Epithelial cell of prostate (primary cell): ENCODE measurements around the gene CABP5.

Experiments
- DNase-seq: peaks from one replicate; pipeline ENCODE4 v3.0.0-alpha.2; 2011; ENCODE audit warnings: low read depth, low spot score
- H3K27ac ChIP-seq: fragments of 450-650 bp; 2 replicates; pipeline ENCODE4 v1.5.1; 2017; ENCODE audit warnings: mild to moderate bottlenecking

Gene CABP5

DNA sequence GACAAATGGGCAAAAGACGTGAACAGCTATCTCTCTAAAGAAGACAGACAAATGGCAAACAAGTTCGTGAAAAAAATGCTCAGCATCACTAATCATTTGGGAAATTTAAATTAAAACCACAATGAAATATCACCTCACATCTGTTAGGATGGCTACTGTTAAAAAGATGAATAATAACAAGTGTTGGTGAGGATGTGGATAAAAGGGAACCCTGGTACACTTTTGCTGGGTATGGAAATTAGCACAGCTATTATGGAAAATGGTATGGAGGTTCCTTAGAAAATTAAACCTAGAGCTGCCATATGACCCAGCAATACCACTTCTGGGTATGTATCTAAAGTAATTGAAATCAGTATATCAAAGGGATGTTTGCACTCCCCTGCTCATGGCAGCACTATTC, 7.1 kb downstream of the CABP5 start:
- H3K27ac ChIP-seq = no peak overlapping the region
- no peak for DNase-seq

GRCh38 chr19:48033604-48034003, 10.3 kb downstream of the CABP5 start:
- DNase-seq = no peak
- H3K27ac ChIP-seq = no peak overlapping the region

GRCh38 chr19:48030073-48030472, 13.8 kb downstream of the CABP5 start:
- no peak overlapping the region for H3K27ac ChIP-seq
- no peak for DNase-seq

GRCh38 chr19:48029431-48029830, 14.4 kb downstream of the CABP5 start:
- no peak for DNase-seq
- H3K27ac ChIP-seq = no peak overlapping the region

GRCh38 chr19:48025480-48025879, 18.4 kb downstream of the CABP5 start:
- no peak for DNase-seq
- no peak overlapping the region for H3K27ac ChIP-seq

DNA sequence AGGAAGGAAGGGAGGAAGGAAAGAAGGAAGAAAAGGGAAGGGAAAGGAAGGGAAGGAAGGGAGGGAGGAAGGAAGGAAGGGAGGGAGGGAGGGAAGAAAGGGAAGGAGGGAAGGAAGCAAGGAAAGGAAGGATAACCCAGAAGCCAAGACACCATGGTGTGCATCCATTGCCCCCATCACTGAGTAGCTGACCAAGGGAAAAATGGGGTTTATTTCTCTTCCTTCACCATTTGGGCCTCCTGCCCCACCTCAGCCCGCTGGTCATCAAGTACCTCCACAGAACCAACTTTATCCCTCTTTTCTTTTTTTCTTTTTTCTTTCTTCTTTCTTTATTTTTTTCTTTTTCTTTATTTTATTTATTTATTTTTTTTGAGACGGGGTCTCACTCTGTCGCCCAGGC, 20.4 kb downstream of the CABP5 start:
- DNase-seq = no peak

GRCh38 chr19:48023011-48023410, 20.9 kb downstream of the CABP5 start:
- no peak overlapping the region for H3K27ac ChIP-seq
- DNase-seq = no peak

More for the DNA sequence above, 20.4 kb downstream of the CABP5 start:
- no peak overlapping the region for H3K27ac ChIP-seq

DNA sequence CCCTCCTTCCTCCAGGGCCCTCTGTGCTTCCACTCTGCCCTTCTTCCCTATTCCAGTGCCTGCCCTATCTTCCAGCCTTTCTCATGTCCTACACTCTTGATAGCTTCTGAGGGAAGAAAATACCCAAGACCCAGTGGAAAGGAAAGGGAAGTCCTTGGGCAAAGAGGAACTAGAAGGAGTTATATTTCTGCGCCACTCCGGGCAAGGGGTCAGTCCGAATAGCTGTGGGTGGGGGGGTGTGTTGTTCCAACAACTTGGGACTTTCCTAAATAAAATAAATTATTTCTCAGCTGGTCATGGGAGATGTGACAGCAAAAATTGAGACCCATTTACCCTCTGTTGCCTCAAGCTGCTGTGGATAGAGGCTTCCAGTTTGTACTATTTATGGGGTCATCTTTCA, 23.2 kb downstream of the CABP5 start:
- DNase-seq = no peak
- H3K27ac ChIP-seq = no peak overlapping the region

DNA sequence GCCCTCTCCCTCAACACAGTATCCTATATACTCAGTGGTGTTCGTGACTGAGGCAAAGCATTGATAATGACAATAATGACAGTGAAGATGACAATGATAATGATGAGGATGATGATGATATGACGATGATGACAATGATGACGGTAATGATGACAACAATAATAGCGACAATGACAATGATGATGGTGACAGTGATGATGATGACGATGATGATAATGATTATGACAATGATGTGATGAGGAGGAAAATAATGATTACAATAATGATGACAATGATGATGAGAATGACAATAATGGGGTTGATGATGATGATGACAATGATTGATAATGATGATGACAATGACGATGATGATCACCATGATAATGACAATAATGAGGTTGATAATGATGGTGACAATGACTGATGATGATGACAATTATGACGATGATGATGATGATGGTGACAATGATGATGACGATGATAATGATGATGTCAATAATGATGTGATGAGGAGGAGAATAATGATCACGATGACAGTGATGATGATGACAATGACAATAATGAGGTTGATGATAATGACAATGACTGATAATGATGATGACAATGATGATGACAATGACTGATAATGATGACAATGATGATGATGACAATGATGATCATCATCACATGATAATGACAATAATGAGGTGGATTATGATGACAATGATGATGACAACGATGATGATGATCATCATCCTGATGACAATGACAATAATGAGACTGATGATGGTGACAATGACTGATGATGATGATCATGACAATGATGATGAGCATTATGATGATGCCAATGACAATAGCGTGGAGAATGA, 32.7 kb downstream of the CABP5 start:
- H3K27ac ChIP-seq = no peak overlapping the region
- no peak for DNase-seq

DNA sequence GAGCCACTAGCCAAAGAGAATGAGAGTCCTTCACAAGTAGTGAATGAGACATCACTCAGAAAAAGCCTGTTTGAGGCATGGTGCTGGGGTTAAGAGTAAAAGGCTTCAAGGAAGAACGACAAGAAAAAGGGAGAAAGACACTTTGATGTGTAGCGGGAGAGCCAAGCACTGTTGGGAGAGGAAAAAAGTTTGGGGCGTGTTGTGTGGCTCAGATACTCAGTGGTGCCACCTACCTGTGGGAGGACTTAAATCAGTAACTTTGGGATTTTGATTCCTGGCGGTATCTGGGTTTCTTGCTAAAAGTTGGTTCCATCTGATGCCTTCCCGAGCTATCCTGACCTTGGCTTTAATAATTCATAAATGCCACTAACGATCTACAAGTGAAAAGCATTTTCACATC, 37.1 kb downstream of the CABP5 start:
- no peak overlapping the region for H3K27ac ChIP-seq
- DNase-seq = no peak

DNA sequence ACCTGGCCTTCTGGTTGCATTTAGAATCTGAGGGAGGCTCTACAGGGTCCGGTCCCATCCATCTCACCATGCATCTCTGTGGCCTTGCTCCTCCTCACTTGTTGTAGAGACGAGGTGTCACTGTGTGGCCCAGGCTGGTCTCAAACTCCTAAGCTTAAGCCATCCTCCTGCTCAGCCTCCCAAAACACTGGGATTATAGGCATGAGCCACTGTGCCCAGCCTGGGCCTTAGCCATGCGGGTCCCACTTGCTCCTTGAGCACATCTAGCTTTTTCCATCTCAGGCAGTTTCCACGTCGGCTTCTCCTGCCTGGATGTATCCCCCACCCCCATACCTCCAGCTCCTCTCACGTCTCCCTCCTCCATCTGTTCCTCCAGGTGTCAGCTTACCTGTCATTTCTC, 39.6 kb downstream of the CABP5 start:
- no peak for DNase-seq
- no peak overlapping the region for H3K27ac ChIP-seq

DNA sequence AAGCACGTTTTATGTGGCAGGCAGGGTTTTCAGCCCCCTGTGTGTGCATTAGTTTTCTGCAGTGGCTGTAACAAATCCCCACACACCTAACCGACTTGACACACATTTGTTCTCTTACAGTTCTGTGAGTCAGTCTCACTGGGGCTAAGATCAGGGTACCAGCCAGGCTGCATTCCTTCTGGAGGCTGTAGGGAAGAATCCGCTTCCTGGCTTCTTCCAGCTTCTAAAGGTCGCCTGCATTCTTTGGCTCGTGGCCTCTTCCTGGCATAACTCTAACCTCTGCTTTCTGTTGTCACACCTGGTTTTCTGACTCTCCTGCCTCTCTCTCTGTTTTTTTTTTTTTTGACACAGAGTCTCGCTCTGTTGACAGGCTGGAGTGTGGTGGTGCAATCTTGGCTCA, 43.0 kb downstream of the CABP5 start:
- no peak for DNase-seq
- no peak overlapping the region for H3K27ac ChIP-seq

- DNase-seq = no peak
- no peak overlapping the region for H3K27ac ChIP-seq
Measured at GRCh38 chr19:47998800-47999199, 45.1 kb downstream of the CABP5 start.

GRCh38 chr19:47996230-47996727, 47.6 kb downstream of the CABP5 start:
- DNase-seq = no peak
- H3K27ac ChIP-seq = no peak overlapping the region

DNA sequence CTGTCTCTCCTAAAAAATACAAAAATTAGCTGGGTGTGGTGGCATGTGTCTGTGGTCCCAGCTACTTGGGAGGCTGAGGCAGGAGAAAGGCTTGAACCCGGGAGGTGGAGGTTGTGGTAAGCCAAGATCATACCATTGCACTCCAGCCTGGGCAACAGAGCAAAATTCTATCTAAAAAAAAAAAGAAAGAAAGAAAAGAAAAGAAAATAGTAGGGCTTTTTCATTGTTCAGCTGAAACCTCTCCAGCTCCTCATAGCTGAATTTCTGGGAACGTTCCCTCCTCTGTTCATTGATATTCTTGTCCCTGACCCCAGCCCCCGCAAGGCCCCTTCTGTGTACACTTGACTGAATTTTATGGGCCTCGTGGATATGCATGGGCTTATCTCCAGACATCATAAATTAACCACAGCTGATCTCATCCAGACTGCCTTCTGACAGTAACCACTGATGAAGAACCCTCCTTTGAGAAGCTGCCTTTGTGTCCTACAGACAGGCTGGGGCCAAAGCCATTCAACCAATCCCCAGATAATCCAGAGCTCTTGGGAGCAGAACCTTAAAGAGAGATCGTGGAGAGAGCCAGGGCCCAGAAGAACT, 49.6 kb downstream of the CABP5 start, which contains the start of gene ELSPBP1:
ELSPBP1 (plus strand) TSS at position 424 of the 594 bp plus-strand sequence. CDS start 14,036 bp downstream, outside the sequence.
- DNase-seq = no peak
- H3K27ac ChIP-seq = no peak within 1 kb of the TSS

DNA sequence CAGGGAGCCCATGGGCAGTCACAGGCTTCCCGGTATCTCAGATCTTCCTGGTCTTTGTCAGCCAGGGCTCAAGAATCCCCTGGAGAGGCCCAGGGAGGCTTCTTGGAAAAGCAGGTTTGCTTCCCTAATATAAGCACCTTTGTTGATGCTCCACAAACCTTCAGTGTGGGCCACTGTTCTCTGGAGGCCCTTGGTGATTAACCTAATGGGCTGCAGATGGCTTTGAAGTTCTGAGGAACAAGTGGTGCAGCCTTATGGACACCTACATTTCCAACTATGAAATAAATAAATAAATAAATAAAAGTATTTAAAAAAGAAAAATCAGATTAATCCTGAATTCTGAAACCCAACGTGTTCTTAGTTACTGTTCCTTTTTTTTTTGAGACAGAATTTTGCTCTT, 51.8 kb downstream of the CABP5 start, which contains the start of gene BSPH1:
BSPH1 (minus strand) TSS at position 101 of the 400 bp plus-strand sequence; CDS start at position 12, 89 bp downstream.
- H3K27ac ChIP-seq = no peak within 1 kb of the TSS
- DNase-seq = no peak

- no peak for DNase-seq
Measured at GRCh38 chr19:47991191-47991808, 52.6 kb downstream of the CABP5 start.

More at GRCh38 chr19:47991191-47991808, 52.6 kb downstream of the CABP5 start:
- H3K27ac ChIP-seq = no peak overlapping the region
